ENCODE data around the gene ANKUB1.

ANKUB1 gene

GRCh38 chr3:149752788-149753136 is 39.6 kb downstream of the ANKUB1 start:
- DNase-seq: no peak

GRCh38 chr3:149752051-149752787 is 40.1 kb downstream of the ANKUB1 start, which contains the start of gene COMMD2:
Gene COMMD2 (minus strand): TSS chr3:149752489. CDS start chr3:149752444, 45 bp downstream.
- DNase-seq: peak; percentile 94 to 98

- DNase-seq: peak in 1 of 2 experiments; percentile 21
These were observed 40.8 kb downstream of the ANKUB1 start for GRCh38 chr3:149751551-149751950.

GRCh38 chr3:149744606-149745005 is 47.7 kb downstream of the ANKUB1 start:
- no peak for DNase-seq

GRCh38 chr3:149744151-149744550 is 48.2 kb downstream of the ANKUB1 start:
- no peak for DNase-seq

GRCh38 chr3:149739396-149739795 is 53.0 kb downstream of the ANKUB1 start:
- no peak for DNase-seq

- DNase-seq: no peak
These were observed 53.5 kb downstream of the ANKUB1 start for GRCh38 chr3:149738876-149739275.

- DNase-seq: no peak
These were observed 55.5 kb downstream of the ANKUB1 start for GRCh38 chr3:149736953-149737205.

- no peak for DNase-seq
These were observed 56.0 kb downstream of the ANKUB1 start for GRCh38 chr3:149736175-149736952.

GRCh38 chr3:149732234-149732633 is 60.1 kb downstream of the ANKUB1 start:
- DNase-seq: no peak

GRCh38 chr3:149727656-149728055 is 64.7 kb downstream of the ANKUB1 start:
- DNase-seq: no peak

- DNase-seq: no peak
These were observed 65.5 kb downstream of the ANKUB1 start for GRCh38 chr3:149726716-149727407.

- no peak for DNase-seq
These were observed 68.6 kb downstream of the ANKUB1 start for GRCh38 chr3:149723781-149724180.

GRCh38 chr3:149720918-149721317 is 71.4 kb downstream of the ANKUB1 start:
- DNase-seq: no peak

- DNase-seq: peak; percentile 48 to 77
These were observed 74.8 kb downstream of the ANKUB1 start for GRCh38 chr3:149717391-149718056.

- DNase-seq: no peak
These were observed 75.4 kb downstream of the ANKUB1 start for GRCh38 chr3:149716984-149717383.

- no peak for DNase-seq
These were observed 77.1 kb downstream of the ANKUB1 start for GRCh38 chr3:149715247-149715646.

- no peak for DNase-seq
These were observed 78.4 kb downstream of the ANKUB1 start for GRCh38 chr3:149713730-149714654.
